Keratinocyte (primary cell): ENCODE measurements around the gene OPRD1. TPM values are rescaled to one million over a fixed set of nuclear protein-coding genes. Genes with fewer than 3 reads are reported as not detected.

Experiments used
- DNase-seq: peaks from one replicate; pipeline ENCODE4 v3.0.0-alpha.2; 2011; ENCODE audit warnings: low read depth, missing footprints, low spot score
- FAIRE-seq: peaks from 2 replicates; lab custom pipeline; 2011; peaks lifted over from hg19 to GRCh38; lab: Jason Lieb, UNC
- H2AFZ ChIP-seq: 2 replicates; pipeline ENCODE4 v1.6.0; 2012; ENCODE audit warnings: low read length, control low read depth, inconsistent platforms; ENCODE audit not compliant: control insufficient read depth
- H3K27ac ChIP-seq: 2 replicates; pipeline ENCODE4 v1.5.1; 2011; ENCODE audit warnings: low read length; ENCODE audit not compliant: control insufficient read depth, insufficient read depth
- H3K27me3 ChIP-seq: 3 replicates; pipeline ENCODE4 v1.6.0; 2011; ENCODE audit warnings: low read length; ENCODE audit not compliant: control insufficient read depth, insufficient read depth; ENCODE audit errors: extremely low read depth
- H3K36me3 ChIP-seq, 2 experiments: 2 replicates in 1 of 2; 3 replicates in 1 of 2; pipeline ENCODE4 v1.5.1; 2011; ENCODE audit warnings: low read length in 2 of 2, mild to moderate bottlenecking in 1 of 2; ENCODE audit not compliant: control insufficient read depth in 2 of 2, insufficient read depth in 2 of 2; ENCODE audit errors: extremely low read depth in 1 of 2
- H3K4me1 ChIP-seq: 3 replicates; pipeline ENCODE4 v1.5.1; 2011; ENCODE audit warnings: low read length; ENCODE audit not compliant: control insufficient read depth, insufficient read depth; ENCODE audit errors: extremely low read depth
- H3K4me2 ChIP-seq: 3 replicates; pipeline ENCODE4 v1.6.0; 2011; ENCODE audit warnings: low read depth, low read length; ENCODE audit not compliant: control insufficient read depth, insufficient read depth; ENCODE audit errors: extremely low read depth
- H3K4me3 ChIP-seq, 3 experiments: fragments of 200-600 bp in 1 of 3; sonication (generic) in 1 of 3; 2 replicates in 2 of 3; 3 replicates in 1 of 3; pipeline ENCODE4 v1.5.1; 2011 to 2016; ENCODE audit warnings: low read length in 3 of 3, mild to moderate bottlenecking in 3 of 3, control low read depth in 2 of 3, inconsistent platforms in 1 of 3, low read depth in 1 of 3, mixed read lengths in 1 of 3, mixed run types in 1 of 3, moderate library complexity in 1 of 3; ENCODE audit not compliant: control insufficient read depth in 2 of 3, insufficient read depth in 2 of 3; ENCODE audit errors: extremely low read depth in 1 of 3
- H3K79me2 ChIP-seq: 2 replicates; pipeline ENCODE4 v1.6.0; 2012; ENCODE audit warnings: low read length; ENCODE audit not compliant: control insufficient read depth, insufficient read depth
- H3K9ac ChIP-seq: 3 replicates; pipeline ENCODE4 v1.6.0; 2011; ENCODE audit warnings: low read length; ENCODE audit not compliant: control insufficient read depth, insufficient read depth; ENCODE audit errors: extremely low read depth
- H3K9me1 ChIP-seq: 3 replicates; pipeline ENCODE4 v1.6.0; 2011; ENCODE audit warnings: low read length; ENCODE audit not compliant: control insufficient read depth, insufficient read depth; ENCODE audit errors: extremely low read depth
- H3K9me3 ChIP-seq: 2 replicates; pipeline ENCODE4 v1.5.1; 2012; ENCODE audit warnings: low read depth, low read length; ENCODE audit not compliant: control insufficient read depth
- H4K20me1 ChIP-seq: 3 replicates; pipeline ENCODE4 v1.6.0; 2011; ENCODE audit warnings: low read length; ENCODE audit not compliant: control insufficient read depth, insufficient read depth; ENCODE audit errors: extremely low read depth
- EZH2 ChIP-seq: IDR thresholded peaks from one replicate; pipeline ENCODE4 v1.6.1; 2012; ENCODE audit warnings: inconsistent platforms, mild to moderate bottlenecking, low read length, moderate library complexity
- dilution Hi-C: fragments of 300-500 bp; cut with MboI; formaldehyde crosslinking; loops from one replicate; pipeline ENCODE4 v1.7.0; 2020; ENCODE audit warnings: low sequenced_read_pairs; ENCODE audit not compliant: extremely low pct_ligation_motif_present
- polyA plus RNA-seq, 5 experiments: library from polyadenylated mRNA; depleted of rRNA in 3 of 5; stranded (reverse) in 3 of 5; stranded (forward) in 1 of 5; unstranded in 1 of 5; fragments of >200 nt; gene quantifications; 1 replicate in 1 of 5; 2 replicates in 3 of 5; 3 replicates in 1 of 5; pipeline versions ENCODE4 v1.2.1 to v1.2.3, GENCODE V29; 2011 to 2012; ENCODE audit warnings: missing spikeins in 2 of 5, low read depth in 1 of 5, low replicate concordance in 1 of 5
- TF ChIP-seq, protein P1 (sequence below), 3 experiments: IDR thresholded peaks in 1 of 3; conservative IDR thresholded peaks in 1 of 3; optimal IDR thresholded peaks in 1 of 3; 2 replicates in 2 of 3; 3 replicates in 1 of 3; pipeline versions ENCODE3 to v1.5.1; 2011; ENCODE audit warnings: low read length in 3 of 3, mild to moderate bottlenecking in 3 of 3, moderate library complexity in 2 of 3, control low read depth in 1 of 3, inconsistent platforms in 1 of 3; ENCODE audit not compliant: insufficient read depth in 2 of 3; ENCODE audit errors: extremely low read depth in 1 of 3

The OPRD1 gene
- polyA plus RNA-seq, 1 donor (not counting 4 experiments of a cell fraction or from before 2014, with no cell fraction given), result not detected

GRCh38 chr1:28885472-28885877, 73.5 kb downstream of the OPRD1 start:
- TF ChIP-seq, protein P1, sequence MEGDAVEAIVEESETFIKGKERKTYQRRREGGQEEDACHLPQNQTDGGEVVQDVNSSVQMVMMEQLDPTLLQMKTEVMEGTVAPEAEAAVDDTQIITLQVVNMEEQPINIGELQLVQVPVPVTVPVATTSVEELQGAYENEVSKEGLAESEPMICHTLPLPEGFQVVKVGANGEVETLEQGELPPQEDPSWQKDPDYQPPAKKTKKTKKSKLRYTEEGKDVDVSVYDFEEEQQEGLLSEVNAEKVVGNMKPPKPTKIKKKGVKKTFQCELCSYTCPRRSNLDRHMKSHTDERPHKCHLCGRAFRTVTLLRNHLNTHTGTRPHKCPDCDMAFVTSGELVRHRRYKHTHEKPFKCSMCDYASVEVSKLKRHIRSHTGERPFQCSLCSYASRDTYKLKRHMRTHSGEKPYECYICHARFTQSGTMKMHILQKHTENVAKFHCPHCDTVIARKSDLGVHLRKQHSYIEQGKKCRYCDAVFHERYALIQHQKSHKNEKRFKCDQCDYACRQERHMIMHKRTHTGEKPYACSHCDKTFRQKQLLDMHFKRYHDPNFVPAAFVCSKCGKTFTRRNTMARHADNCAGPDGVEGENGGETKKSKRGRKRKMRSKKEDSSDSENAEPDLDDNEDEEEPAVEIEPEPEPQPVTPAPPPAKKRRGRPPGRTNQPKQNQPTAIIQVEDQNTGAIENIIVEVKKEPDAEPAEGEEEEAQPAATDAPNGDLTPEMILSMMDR (optimal IDR thresholded peaks at IDR 0.05 in 1 of 3, IDR thresholded peaks at IDR 0.05 in 1 of 3, conservative IDR thresholded peaks at IDR 0.05 in 1 of 3; ENCODE audit: extremely low read depth in 1 of 3, insufficient read depth in 2 of 3, low read length in 3 of 3), result no peak
- TF ChIP-seq EZH2, result no peak
- Histone ChIP-seq H3K79me2 (peaks cover 4% of the 10 kb centered on the region), H3K36me3 (no peaks in the 10 kb centered on the region), H3K9ac (peak overlapping the region; percentile 56), H4K20me1 (no peaks in the 10 kb centered on the region), H3K9me3 (no peaks in the 10 kb centered on the region), H3K4me3 (no peak overlapping the region), H3K9me1 (no peaks in the 10 kb centered on the region), H2AFZ (peak overlapping the region; percentile 24), H3K4me2 (peak overlapping the region; percentile 23), H3K27me3 (no peaks in the 10 kb centered on the region), H3K27ac (peak overlapping the region; percentile 73), H3K4me1 (peaks cover 26% of the 10 kb centered on the region)
- dilution Hi-C loops, result no loop called here
- no peak for DNase-seq
- FAIRE-seq, result no peak

GRCh38 chr1:28885977-28886730, 74.2 kb downstream of the OPRD1 start:
- H3K4me1 ChIP-seq, result peaks cover 26% of the 10 kb centered on the region
- DNase-seq, result no peak
- H3K9ac ChIP-seq, result peak overlapping the region; percentile 96
- H3K4me2 ChIP-seq, result peak overlapping the region; percentile 92
- peaks cover 1 to 6% of the 10 kb centered on the region in 2 experiments for H3K36me3 ChIP-seq
- H4K20me1 ChIP-seq, result no peaks in the 10 kb centered on the region
- no peaks in the 10 kb centered on the region for H3K27me3 ChIP-seq
- FAIRE-seq, result no peak
- dilution Hi-C loops, result no loop called here
- H3K9me3 ChIP-seq, result no peaks in the 10 kb centered on the region
- TF ChIP-seq, protein P1 (optimal IDR thresholded peaks at IDR 0.05 in 1 of 3, IDR thresholded peaks at IDR 0.05 in 1 of 3, conservative IDR thresholded peaks at IDR 0.05 in 1 of 3; ENCODE audit: extremely low read depth in 1 of 3, insufficient read depth in 2 of 3, low read length in 3 of 3), result no peak
- no peak for TF ChIP-seq EZH2
- H3K4me3 ChIP-seq, result peak overlapping the region in 2 of 3 experiments; percentile 86 to 97
- peaks cover 4% of the 10 kb centered on the region for H3K79me2 ChIP-seq
- H3K9me1 ChIP-seq, result no peaks in the 10 kb centered on the region
- no peak overlapping the region for H2AFZ ChIP-seq
- H3K27ac ChIP-seq, result peak overlapping the region; percentile 73
